Measurements from ENCODE around the gene DTL.

Gene DTL

GRCh38 chr1:212133319-212133718 is 97.8 kb downstream of the DTL start:
- DNase-seq, result no peak

- no peak for DNase-seq
Measured at GRCh38 chr1:212135166-212135565, 99.6 kb downstream of the DTL start.

GRCh38 chr1:212137854-212138253 is 102.3 kb downstream of the DTL start:
- DNase-seq, result no peak

GRCh38 chr1:212138457-212138856 is 102.9 kb downstream of the DTL start:
- DNase-seq, result no peak

GRCh38 chr1:212139526-212140135 is 104.1 kb downstream of the DTL start:
- DNase-seq, result no peak

GRCh38 chr1:212141404-212141803 is 105.9 kb downstream of the DTL start:
- DNase-seq, result no peak

- DNase-seq, result no peak
Measured at GRCh38 chr1:212142883-212143530, 107.5 kb downstream of the DTL start.

GRCh38 chr1:212147581-212148033 is 112.1 kb downstream of the DTL start:
- DNase-seq, result peak; percentile 12

GRCh38 chr1:212149566-212149965 is 114.0 kb downstream of the DTL start:
- no peak for DNase-seq

- DNase-seq, result no peak
Measured at GRCh38 chr1:212152308-212152693, 116.8 kb downstream of the DTL start.

- DNase-seq, result no peak
Measured at GRCh38 chr1:212152869-212153268, 117.3 kb downstream of the DTL start.

GRCh38 chr1:212153635-212154034 is 118.1 kb downstream of the DTL start:
- DNase-seq, result no peak

Data from fibroblast of skin of scalp (primary cell).